Measurements from ENCODE around the gene MBD6.

MBD6 gene

DNA sequence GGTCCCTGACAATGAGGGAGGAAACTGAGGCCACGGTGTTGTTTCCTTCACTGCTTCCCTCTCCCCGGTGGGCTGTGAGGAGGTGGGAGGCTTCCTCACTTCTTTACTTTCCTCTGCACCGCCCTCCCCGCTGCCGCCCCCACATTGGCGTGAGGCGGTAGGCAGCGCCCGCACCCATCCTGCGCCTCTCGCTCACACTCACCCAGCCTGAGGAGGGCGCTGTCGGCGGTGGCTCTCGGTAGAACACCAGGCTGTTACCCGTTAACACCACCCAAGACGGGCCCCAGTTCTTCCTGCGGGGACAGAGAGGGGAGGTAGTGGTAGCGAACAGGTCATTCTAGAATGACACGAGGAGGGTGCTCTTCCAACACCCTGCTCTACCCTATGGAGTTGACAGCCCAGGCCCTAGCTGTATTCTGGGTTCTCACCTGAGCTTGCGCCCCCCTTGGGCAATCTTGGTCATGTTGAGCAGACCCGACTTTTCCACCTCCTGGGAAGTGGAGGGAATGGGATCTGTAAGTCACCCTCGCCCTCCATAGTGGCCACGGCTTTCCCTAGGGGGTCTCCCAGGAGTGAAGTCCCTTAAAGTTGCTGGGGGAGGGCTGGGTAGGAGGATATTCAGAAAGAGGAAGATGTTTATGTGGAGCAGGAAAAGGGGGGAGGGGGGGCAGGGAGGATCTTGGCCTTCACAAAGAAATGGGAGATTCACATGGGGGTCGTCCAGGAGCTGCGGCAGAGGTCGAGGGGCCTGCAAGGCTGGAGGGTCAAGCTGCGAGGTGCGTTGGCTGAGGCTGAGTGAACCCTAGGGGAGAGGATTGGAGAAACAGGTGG lies 46.2 kb upstream of the MBD6 start:
- H3K4me3 ChIP-seq (ENCODE audit: low read depth, low read length): no peak overlapping the region
- TF ChIP-seq, protein P1, sequence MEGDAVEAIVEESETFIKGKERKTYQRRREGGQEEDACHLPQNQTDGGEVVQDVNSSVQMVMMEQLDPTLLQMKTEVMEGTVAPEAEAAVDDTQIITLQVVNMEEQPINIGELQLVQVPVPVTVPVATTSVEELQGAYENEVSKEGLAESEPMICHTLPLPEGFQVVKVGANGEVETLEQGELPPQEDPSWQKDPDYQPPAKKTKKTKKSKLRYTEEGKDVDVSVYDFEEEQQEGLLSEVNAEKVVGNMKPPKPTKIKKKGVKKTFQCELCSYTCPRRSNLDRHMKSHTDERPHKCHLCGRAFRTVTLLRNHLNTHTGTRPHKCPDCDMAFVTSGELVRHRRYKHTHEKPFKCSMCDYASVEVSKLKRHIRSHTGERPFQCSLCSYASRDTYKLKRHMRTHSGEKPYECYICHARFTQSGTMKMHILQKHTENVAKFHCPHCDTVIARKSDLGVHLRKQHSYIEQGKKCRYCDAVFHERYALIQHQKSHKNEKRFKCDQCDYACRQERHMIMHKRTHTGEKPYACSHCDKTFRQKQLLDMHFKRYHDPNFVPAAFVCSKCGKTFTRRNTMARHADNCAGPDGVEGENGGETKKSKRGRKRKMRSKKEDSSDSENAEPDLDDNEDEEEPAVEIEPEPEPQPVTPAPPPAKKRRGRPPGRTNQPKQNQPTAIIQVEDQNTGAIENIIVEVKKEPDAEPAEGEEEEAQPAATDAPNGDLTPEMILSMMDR (IDR thresholded peaks at IDR 0.05; ENCODE audit: low read depth, low read length): no peak

GRCh38 chr12:57476993-57477709 lies 45.5 kb upstream of the MBD6 start:
- TF ChIP-seq, protein P1 (IDR thresholded peaks at IDR 0.05; ENCODE audit: low read depth, low read length): no peak
- no peak overlapping the region for H3K4me3 ChIP-seq (ENCODE audit: low read depth, low read length)

- TF ChIP-seq, protein P1 (IDR thresholded peaks at IDR 0.05; ENCODE audit: low read depth, low read length): no peak
- no peak overlapping the region for H3K4me3 ChIP-seq (ENCODE audit: low read depth, low read length)
Observed at GRCh38 chr12:57477710-57478681, 44.6 kb upstream of the MBD6 start.

GRCh38 chr12:57479043-57479375 lies 43.6 kb upstream of the MBD6 start:
- no peak overlapping the region for H3K4me3 ChIP-seq (ENCODE audit: low read depth, low read length)
- TF ChIP-seq, protein P1 (IDR thresholded peaks at IDR 0.05; ENCODE audit: low read depth, low read length): no peak

- no peak within 1 kb of the TSS for H3K4me3 ChIP-seq (ENCODE audit: low read depth, low read length)
- TF ChIP-seq, protein P1 (IDR thresholded peaks at IDR 0.05; ENCODE audit: low read depth, low read length): no peak
Observed at GRCh38 chr12:57479376-57480115, 43.1 kb upstream of the MBD6 start, which contains the start of gene ARHGAP9. TSS of gene ARHGAP9 (minus strand) at chr12:57479866. CDS start at chr12:57479406, 460 bp downstream.

- TF ChIP-seq, protein P1 (IDR thresholded peaks at IDR 0.05; ENCODE audit: low read depth, low read length): no peak
- H3K4me3 ChIP-seq (ENCODE audit: low read depth, low read length): no peak overlapping the region
Observed at GRCh38 chr12:57481671-57482070, 41.0 kb upstream of the MBD6 start.
